MM.1S (cell line): ENCODE results near the gene FXYD2.

Source experiments
- CTCF ChIP-seq: fragments of 300-600 bp; sonication (generic); IDR thresholded peaks from 2 replicates; pipeline ENCODE4 v1.5.1; 2016; ENCODE audit warnings: antibody characterized with exemption, low read length, mixed read lengths
- EZH2 ChIP-seq: fragments of 300-600 bp; sonication (generic); optimal IDR thresholded peaks from 2 replicates; pipeline ENCODE3; 2017; ENCODE audit warnings: low read depth, mild to moderate bottlenecking, antibody characterized with exemption, low read length, mixed read lengths

GRCh38 chr11:117827521-117828511 is 3.3 kb upstream of the FXYD2 start:
- TF ChIP-seq CTCF (no peak), EZH2 (no peak)
